IMR-90 (cell line): ENCODE measurements around the gene POU2F2. TPM values are rescaled to one million over a fixed set of nuclear protein-coding genes. Genes with fewer than 3 reads are reported as not detected.

Experiments used
- ATAC-seq: fragments of 200-7000 bp; cut with Tn5 transposase; 2 replicates; pipeline ENCODE4 v1.9.1; 2020; ENCODE audit warnings: low read depth, mild to moderate bottlenecking, moderate library complexity
- BruUV-seq: library from RNA; stranded (reverse); fragments of 400-500 nt; replicated peaks from 2 replicates; lab custom pipeline; 2021; lab: Mats Ljungman, UMichigan
- CTCF ChIA-PET: fragments of 300-600 bp; formaldehyde crosslinking; extraction: SDS; loops from one replicate; lab custom pipeline; 2021; ENCODE audit warnings: antibody characterized with exemption; lab: Yijun Ruan, JAX
- POLR2A ChIA-PET: fragments of 300-600 bp; sonication (Branson Sonifier 250); formaldehyde crosslinking; loops from one replicate; lab custom pipeline; 2022; ENCODE audit warnings: antibody characterized with exemption; ENCODE audit not compliant: unreplicated experiment; lab: Charles Lee
- DNase-seq: peaks from one replicate; pipeline ENCODE4 v3.0.0; 2013
- H2AFZ ChIP-seq: replicated peaks from 2 replicates; pipeline ENCODE3; 2013; ENCODE audit warnings: low read length, mild to moderate bottlenecking; ENCODE audit not compliant: poor library complexity
- H2AK5ac ChIP-seq: 2 replicates; pipeline ENCODE4 v1.6.1; 2013; ENCODE audit warnings: low read depth, low read length, inconsistent platforms
- H2AK9ac ChIP-seq: replicated peaks from 2 replicates; pipeline ENCODE3; 2013; ENCODE audit warnings: mild to moderate bottlenecking, low read depth, low read length, moderate library complexity; ENCODE audit not compliant: poor library complexity
- H2BK120ac ChIP-seq: 2 replicates; pipeline ENCODE4 v1.6.1; 2013; ENCODE audit warnings: low read depth, low read length, inconsistent platforms
- H2BK15ac ChIP-seq: 3 replicates; pipeline ENCODE4 v1.6.1; 2013; ENCODE audit warnings: low read depth, low read length, inconsistent platforms
- H2BK20ac ChIP-seq: 2 replicates; pipeline ENCODE4 v1.6.1; 2013; ENCODE audit warnings: low read depth, mild to moderate bottlenecking, inconsistent platforms, low read length, moderate library complexity
- H2BK5ac ChIP-seq: 2 replicates; pipeline ENCODE4 v1.6.1; 2013; ENCODE audit warnings: mild to moderate bottlenecking, low read depth, low read length, inconsistent platforms; ENCODE audit not compliant: poor library complexity, severe bottlenecking
- H3K14ac ChIP-seq: replicated peaks from 2 replicates; pipeline ENCODE4 v1.6.1; 2013; ENCODE audit warnings: low read depth, low read length, inconsistent platforms
- H3K18ac ChIP-seq: 2 replicates; pipeline ENCODE4 v1.6.1; 2013; ENCODE audit warnings: low read depth, low read length, control low read depth
- H3K23ac ChIP-seq: 2 replicates; pipeline ENCODE4 v1.6.1; 2013; ENCODE audit warnings: low read depth, low read length, inconsistent platforms
- H3K27ac ChIP-seq: 2 replicates; pipeline ENCODE4 v1.5.1; 2013; ENCODE audit warnings: mild to moderate bottlenecking, control low read depth, low read length; ENCODE audit not compliant: insufficient read depth
- H3K27me3 ChIP-seq: 2 replicates; pipeline ENCODE4 v1.6.1; 2013; ENCODE audit warnings: low read length; ENCODE audit not compliant: control insufficient read depth, insufficient read depth
- H3K36me3 ChIP-seq: 2 replicates; pipeline ENCODE4 v1.6.1; 2013; ENCODE audit warnings: low read length, mixed read lengths; ENCODE audit not compliant: control insufficient read depth, insufficient read depth
- H3K4ac ChIP-seq: 2 replicates; pipeline ENCODE4 v1.6.1; 2013; ENCODE audit warnings: low read depth, low read length, inconsistent platforms
- H3K4me1 ChIP-seq: 2 replicates; pipeline ENCODE4 v1.6.1; 2013; ENCODE audit warnings: low read length, mixed read lengths; ENCODE audit not compliant: control insufficient read depth, insufficient read depth
- H3K4me2 ChIP-seq: 2 replicates; pipeline ENCODE4 v1.6.1; 2013; ENCODE audit warnings: low read depth, mild to moderate bottlenecking, control low read depth, low read length, moderate library complexity
- H3K4me3 ChIP-seq: 2 replicates; pipeline ENCODE4 v1.5.1; 2013; ENCODE audit warnings: low read depth, mild to moderate bottlenecking, control low read depth, low read length, moderate library complexity; ENCODE audit not compliant: insufficient read depth
- H3K56ac ChIP-seq: 2 replicates; pipeline ENCODE4 v1.6.1; 2013; ENCODE audit warnings: low read length, inconsistent platforms; ENCODE audit not compliant: insufficient read depth; ENCODE audit errors: extremely low read depth
- H3K79me1 ChIP-seq, 2 experiments: 2 replicates each; pipeline ENCODE4 v1.6.1; 2013; ENCODE audit warnings: low read length in 2 of 2, inconsistent platforms in 1 of 2, low read depth in 1 of 2
- H3K9ac ChIP-seq: 2 replicates; pipeline ENCODE4 v1.6.1; 2013; ENCODE audit warnings: low read depth, low read length, control low read depth
- H3K9me1 ChIP-seq: 2 replicates; pipeline ENCODE4 v1.6.1; 2013; ENCODE audit warnings: low read length, inconsistent platforms; ENCODE audit not compliant: insufficient read depth
- H3K9me3 ChIP-seq: 2 replicates; pipeline ENCODE4 v1.6.1; 2013; ENCODE audit warnings: low read length; ENCODE audit not compliant: control insufficient read depth, insufficient read depth
- H4K20me1 ChIP-seq: 2 replicates; pipeline ENCODE4 v1.6.1; 2013; ENCODE audit warnings: low read length, inconsistent platforms; ENCODE audit not compliant: insufficient read depth
- H4K5ac ChIP-seq: 2 replicates; pipeline ENCODE4 v1.6.1; 2013; ENCODE audit warnings: mild to moderate bottlenecking, low read depth, low read length, control low read depth
- H4K8ac ChIP-seq, 2 experiments: 2 replicates each; pipeline ENCODE4 v1.6.1; 2013; ENCODE audit warnings: low read depth in 2 of 2, low read length in 2 of 2, control low read depth in 1 of 2, inconsistent platforms in 1 of 2
- H4K91ac ChIP-seq: 2 replicates; pipeline ENCODE4 v1.6.1; 2013; ENCODE audit warnings: low read depth, low read length, inconsistent platforms; ENCODE audit not compliant: insufficient read depth
- BHLHE40 ChIP-seq: fragments of 150-350 bp; IDR thresholded peaks from 2 replicates; pipeline ENCODE4 v1.6.1; 2016; ENCODE audit warnings: mild to moderate bottlenecking, low read depth, low read length
- CEBPB ChIP-seq: IDR thresholded peaks from 2 replicates; pipeline ENCODE4 v1.6.1; 2012; ENCODE audit warnings: low read depth, low read length, improper control_type of control experiment
- CHD1 ChIP-seq: IDR thresholded peaks from 2 replicates; pipeline ENCODE4 v1.6.1; 2012; ENCODE audit warnings: low read depth, low read length, improper control_type of control experiment
- FOS ChIP-seq: fragments of 150-350 bp; IDR thresholded peaks from 2 replicates; pipeline ENCODE4 v1.6.1; 2016; ENCODE audit warnings: low read depth, low read length
- MAFK ChIP-seq: IDR thresholded peaks from 2 replicates; pipeline ENCODE4 v1.6.1; 2012; ENCODE audit warnings: low read depth, low read length, improper control_type of control experiment
- MXI1 ChIP-seq: IDR thresholded peaks from 2 replicates; pipeline ENCODE4 v1.6.1; 2012; ENCODE audit warnings: low read depth, mild to moderate bottlenecking, low read length, moderate library complexity, borderline replicate concordance
- NFE2L2 ChIP-seq: fragments of 150-350 bp; IDR thresholded peaks from 2 replicates; pipeline ENCODE4 v1.6.1; 2016; ENCODE audit warnings: low read depth, mild to moderate bottlenecking, low read length
- POLR2A ChIP-seq: IDR thresholded peaks from 2 replicates; pipeline ENCODE4 v1.6.1; 2012; ENCODE audit warnings: mild to moderate bottlenecking, low read depth, low read length
- RAD21 ChIP-seq: IDR thresholded peaks from 2 replicates; pipeline ENCODE4 v1.6.1; 2012; ENCODE audit warnings: low read length, improper control_type of control experiment
- RFX5 ChIP-seq: IDR thresholded peaks from 2 replicates; pipeline ENCODE4 v1.8.0; 2012; ENCODE audit warnings: low read depth, mild to moderate bottlenecking, low read length, moderate library complexity
- SMC3 ChIP-seq: fragments of 150-350 bp; IDR thresholded peaks from 2 replicates; pipeline ENCODE4 v1.6.1; 2016; ENCODE audit warnings: low read depth, mild to moderate bottlenecking, antibody characterized with exemption, low read length, moderate library complexity
- WGBS, 2 experiments: methylation state at CpG; one replicate each; pipeline versions ENCODE4 v1.1.5 to v1.1.7; 2013; ENCODE audit warnings: missing lambda C conversion rate in 2 of 2; ENCODE audit not compliant: insufficient read length in 1 of 2; ENCODE audit errors: extremely low coverage in 2 of 2; 5-methylcytosine and 5-hydroxymethylcytosine counted together
- dilution Hi-C: fragments of 300-500 bp; cut with HindIII; formaldehyde crosslinking; loops from one replicate; pipeline ENCODE4 v1.14.3; 2018; ENCODE audit warnings: low sequenced_read_pairs; ENCODE audit not compliant: unreplicated experiment
- in situ Hi-C: fragments of 300-500 bp; cut with MboI; formaldehyde crosslinking; loops from 3 replicates; pipeline ENCODE4 v1.14.3; 2019; ENCODE audit warnings: low sequenced_read_pairs, inconsistent platforms, mixed read lengths
- intact Hi-C: fragments of 100-400 bp; cut with micrococcal nuclease; formaldehyde crosslinking; loops from 2 replicates; pipeline ENCODE4 v1.10.0; 2022
- polyA plus RNA-seq, 3 experiments: library from polyadenylated mRNA; depleted of rRNA; stranded (reverse); fragments of >200 nt; gene quantifications; 2 replicates each; pipeline ENCODE4 v1.2.3, GENCODE V29; 2012; ENCODE audit warnings: low replicate concordance in 1 of 3
- total RNA-seq: library from RNA; depleted of rRNA; stranded (reverse); fragments of >200 nt; gene quantifications from 2 replicates; pipeline ENCODE4 v1.2.3, GENCODE V29; 2012
- TF ChIP-seq, protein P1 (sequence below): fragments of 150-350 bp; IDR thresholded peaks from 2 replicates; pipeline ENCODE4 v1.6.1; 2017; ENCODE audit warnings: mild to moderate bottlenecking, antibody characterized with exemption, low read length, low read depth
- TF ChIP-seq, protein P2 (sequence below): conservative IDR thresholded peaks from 2 replicates; pipeline ENCODE4 v1.5.1; 2012; ENCODE audit warnings: mild to moderate bottlenecking, low read depth, low read length, improper control_type of control experiment

The POU2F2 gene
- total and polyA plus RNA-seq, 2 of the 4 experiments (the other 2 are of a cell fraction) = 0.54 to 5.0 TPM

DNA sequence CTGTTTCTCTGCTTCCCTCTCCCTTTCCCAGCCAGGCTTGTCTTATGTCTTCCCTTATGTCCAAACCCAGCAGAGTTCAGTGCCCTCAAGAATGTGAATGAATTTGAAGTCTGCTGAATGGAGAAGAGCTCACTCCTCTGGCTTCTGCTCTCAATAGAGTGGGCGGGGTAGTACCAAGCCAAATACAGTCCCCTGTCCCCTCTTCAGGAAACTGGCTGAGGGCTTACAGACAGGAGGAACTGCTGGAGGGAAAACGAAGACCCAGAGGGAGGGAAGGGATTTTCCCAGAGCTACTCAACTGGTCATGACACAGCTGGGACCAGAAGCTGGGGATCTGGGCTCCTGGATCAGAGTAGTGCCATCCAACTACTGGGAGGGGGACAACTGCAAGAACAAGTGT, 32.9 kb upstream of the POU2F2 start:
- Histone ChIP-seq H3K27me3 (peaks cover 80% of the 10 kb centered on the region), H4K5ac (no peak overlapping the region), H3K18ac (no peak overlapping the region), H2AK9ac (no peak overlapping the region), H3K9me1 (no peaks in the 10 kb centered on the region), H3K79me1 (no peaks in the 10 kb centered on the region), H2BK20ac (no peak overlapping the region), H2AFZ (no peak overlapping the region), H3K4me2 (no peak overlapping the region), H3K9ac (no peak overlapping the region), H3K4ac (no peak overlapping the region), H3K14ac (no peak overlapping the region), H3K27ac (no peak overlapping the region), H2BK15ac (no peak overlapping the region), H3K4me3 (no peak overlapping the region), H2AK5ac (no peak overlapping the region), H3K4me1 (no peaks in the 10 kb centered on the region), H2BK120ac (no peak overlapping the region), H3K23ac (no peak overlapping the region), H3K36me3 (no peaks in the 10 kb centered on the region), H3K56ac (no peak overlapping the region), H4K20me1 (no peaks in the 10 kb centered on the region), H3K9me3 (no peaks in the 10 kb centered on the region), H4K8ac (no peak overlapping the region), H4K91ac (no peak overlapping the region), H2BK5ac (no peak overlapping the region)
- ChIA-PET POLR2A (no interaction called here), CTCF (interaction anchor here (0.6 kb wide), 1 partner anchor 20 kb away, joined by 3 read pairs; no protein-coding TSS in a partner anchor)
- DNase-seq = no peak
- no CpG with 5 or more reads among the region's 2 CpGs for WGBS, 2 experiments
- intact Hi-C loops (no loop called here), dilution Hi-C loops (no loop called here), in situ Hi-C loops (no loop called here)
- BruUV-seq = no TSS peak
- ATAC-seq = no peak
- TF ChIP-seq NFE2L2 = no peak
- TF ChIP-seq RAD21 = no peak
- no peak for TF ChIP-seq MXI1
- TF ChIP-seq POLR2A = no peak
- TF ChIP-seq, protein P1, sequence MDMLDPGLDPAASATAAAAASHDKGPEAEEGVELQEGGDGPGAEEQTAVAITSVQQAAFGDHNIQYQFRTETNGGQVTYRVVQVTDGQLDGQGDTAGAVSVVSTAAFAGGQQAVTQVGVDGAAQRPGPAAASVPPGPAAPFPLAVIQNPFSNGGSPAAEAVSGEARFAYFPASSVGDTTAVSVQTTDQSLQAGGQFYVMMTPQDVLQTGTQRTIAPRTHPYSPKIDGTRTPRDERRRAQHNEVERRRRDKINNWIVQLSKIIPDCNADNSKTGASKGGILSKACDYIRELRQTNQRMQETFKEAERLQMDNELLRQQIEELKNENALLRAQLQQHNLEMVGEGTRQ = no peak
- TF ChIP-seq FOS = no peak
- TF ChIP-seq, protein P2, sequence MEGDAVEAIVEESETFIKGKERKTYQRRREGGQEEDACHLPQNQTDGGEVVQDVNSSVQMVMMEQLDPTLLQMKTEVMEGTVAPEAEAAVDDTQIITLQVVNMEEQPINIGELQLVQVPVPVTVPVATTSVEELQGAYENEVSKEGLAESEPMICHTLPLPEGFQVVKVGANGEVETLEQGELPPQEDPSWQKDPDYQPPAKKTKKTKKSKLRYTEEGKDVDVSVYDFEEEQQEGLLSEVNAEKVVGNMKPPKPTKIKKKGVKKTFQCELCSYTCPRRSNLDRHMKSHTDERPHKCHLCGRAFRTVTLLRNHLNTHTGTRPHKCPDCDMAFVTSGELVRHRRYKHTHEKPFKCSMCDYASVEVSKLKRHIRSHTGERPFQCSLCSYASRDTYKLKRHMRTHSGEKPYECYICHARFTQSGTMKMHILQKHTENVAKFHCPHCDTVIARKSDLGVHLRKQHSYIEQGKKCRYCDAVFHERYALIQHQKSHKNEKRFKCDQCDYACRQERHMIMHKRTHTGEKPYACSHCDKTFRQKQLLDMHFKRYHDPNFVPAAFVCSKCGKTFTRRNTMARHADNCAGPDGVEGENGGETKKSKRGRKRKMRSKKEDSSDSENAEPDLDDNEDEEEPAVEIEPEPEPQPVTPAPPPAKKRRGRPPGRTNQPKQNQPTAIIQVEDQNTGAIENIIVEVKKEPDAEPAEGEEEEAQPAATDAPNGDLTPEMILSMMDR = no peak
- no peak for TF ChIP-seq RFX5
- no peak for TF ChIP-seq CHD1
- no peak for TF ChIP-seq MAFK
- no peak for TF ChIP-seq SMC3
- TF ChIP-seq BHLHE40 = no peak
- no peak for TF ChIP-seq CEBPB
